HFFc6 (cell line): ENCODE measurements around the gene PTPRK. TPM values are rescaled to one million over a fixed set of nuclear protein-coding genes. Genes with fewer than 3 reads are reported as not detected.
A peak's percentile ranks its signal among the peaks of the same experiment; 100 is the strongest.

Experiments
- DNase-seq: peaks from one replicate; pipeline ENCODE4 v3.0.0-alpha.2; 2018
- H3K27ac Mint-ChIP-seq: 2 replicates; pipeline ENCODE4 v1.8.0; 2020; ENCODE audit warnings: mild to moderate bottlenecking, mixed read lengths
- H3K27me3 Mint-ChIP-seq: 2 replicates; pipeline ENCODE4 v1.8.0; 2021; ENCODE audit warnings: mild to moderate bottlenecking, moderate library complexity, mixed read lengths; ENCODE audit not compliant: insufficient read depth
- H3K36me3 Mint-ChIP-seq: 2 replicates; pipeline ENCODE4 v1.8.0; 2021; ENCODE audit warnings: low read depth, mixed read lengths
- H3K4me1 Mint-ChIP-seq: 2 replicates; pipeline ENCODE4 v1.8.0; 2020; ENCODE audit warnings: low read depth, mixed read lengths
- H3K4me3 Mint-ChIP-seq: 2 replicates; pipeline ENCODE4 v1.8.0; 2020; ENCODE audit warnings: mild to moderate bottlenecking, moderate library complexity, mixed read lengths
- H3K9me3 Mint-ChIP-seq: 2 replicates; pipeline ENCODE4 v1.8.0; 2020; ENCODE audit warnings: mild to moderate bottlenecking, mixed read lengths
- CTCF ChIP-seq: fragments of 200-600 bp; sonication (generic); IDR thresholded peaks from 2 replicates; pipeline ENCODE4 v1.5.0; 2021; ENCODE audit warnings: antibody characterized with exemption, mild to moderate bottlenecking
- total RNA-seq, 6 experiments: library from RNA; stranded (reverse); fragmentation: NEBNext Ultra II Directional; extraction: Animal tissue kit (Norgen Biotek cat#: 25700); gene quantifications; 2 replicates in 1 of 6; 3 replicates in 5 of 6; pipeline ENCODE4 v1.2.3, GENCODE V29; 2021

PTPRK gene
- total RNA-seq, 6 experiments from 2014 or later, result 92.8 to 104 (median 97.3) TPM

- no peak for TF ChIP-seq CTCF
- Mint-ChIP-seq H3K27ac (no peak overlapping the region), H3K27me3 (peaks cover 2% of the 10 kb centered on the region; the same call in 1 of the 2 replicates), H3K4me1 (peaks cover 23% of the 10 kb centered on the region), H3K4me3 (no peak overlapping the region), H3K9me3 (no peaks in the 10 kb centered on the region), H3K36me3 (peaks cover 51% of the 10 kb centered on the region)
- DNase-seq, result no peak
Observed at GRCh38 chr6:128076843-128077242, 443.6 kb downstream of the PTPRK start.

- H3K27me3 Mint-ChIP-seq, result no peaks in the 10 kb centered on the region; the same call in 1 of the 2 replicates
- no peaks in the 10 kb centered on the region for H3K9me3 Mint-ChIP-seq
- peaks cover 43% of the 10 kb centered on the region for H3K36me3 Mint-ChIP-seq
- no peak overlapping the region for H3K27ac Mint-ChIP-seq
- H3K4me3 Mint-ChIP-seq, result no peak overlapping the region
- peaks cover 38% of the 10 kb centered on the region for H3K4me1 Mint-ChIP-seq
- no peak for TF ChIP-seq CTCF
- DNase-seq, result no peak
Observed at GRCh38 chr6:128074567-128074966, 445.8 kb downstream of the PTPRK start.

GRCh38 chr6:128073389-128073788, 447.0 kb downstream of the PTPRK start:
- Mint-ChIP-seq H3K27ac (no peak overlapping the region), H3K27me3 (no peaks in the 10 kb centered on the region; the same call in 1 of the 2 replicates), H3K4me1 (peaks cover 38% of the 10 kb centered on the region)

GRCh38 chr6:128071212-128071611, 449.2 kb downstream of the PTPRK start:
- no peak for DNase-seq
- H3K4me1 Mint-ChIP-seq, result peaks cover 42% of the 10 kb centered on the region
- TF ChIP-seq CTCF, result no peak
- no peaks in the 10 kb centered on the region for H3K9me3 Mint-ChIP-seq
- peaks cover 23% of the 10 kb centered on the region for H3K36me3 Mint-ChIP-seq
- H3K4me3 Mint-ChIP-seq, result no peak overlapping the region
- no peaks in the 10 kb centered on the region for H3K27me3 Mint-ChIP-seq
- peak overlapping the region; percentile 5 for H3K27ac Mint-ChIP-seq

More at GRCh38 chr6:128073389-128073788, 447.0 kb downstream of the PTPRK start:
- Mint-ChIP-seq H3K9me3 (no peaks in the 10 kb centered on the region), H3K4me3 (no peak overlapping the region), H3K36me3 (peaks cover 34% of the 10 kb centered on the region)
- no peak for DNase-seq
- TF ChIP-seq CTCF, result no peak

GRCh38 chr6:128070406-128070805, 450.0 kb downstream of the PTPRK start:
- Mint-ChIP-seq H3K4me1 (peaks cover 43% of the 10 kb centered on the region), H3K27me3 (no peaks in the 10 kb centered on the region), H3K4me3 (no peak overlapping the region), H3K36me3 (peaks cover 20% of the 10 kb centered on the region), H3K9me3 (no peaks in the 10 kb centered on the region), H3K27ac (peak overlapping the region; percentile 68)
- TF ChIP-seq CTCF, result no peak
- DNase-seq, result peak; percentile 53

- Mint-ChIP-seq H3K9me3 (no peaks in the 10 kb centered on the region), H3K4me3 (peak overlapping the region; percentile 37; the same call in 1 of the 2 replicates), H3K27ac (peak overlapping the region; percentile 81), H3K4me1 (peaks cover 55% of the 10 kb centered on the region), H3K27me3 (no peaks in the 10 kb centered on the region), H3K36me3 (peaks cover 20% of the 10 kb centered on the region)
- peak; percentile 57 for DNase-seq
- TF ChIP-seq CTCF, result no peak
Observed at GRCh38 chr6:128069188-128069587, 451.2 kb downstream of the PTPRK start.
